PC-9 (cell line): ENCODE results near the gene GALK1.

ENCODE experiments used
- EZH2 ChIP-seq: fragments of 200-600 bp; sonication (generic); IDR thresholded peaks from 2 replicates; pipeline ENCODE4 v1.8.0; 2017; ENCODE audit warnings: antibody characterized with exemption, low read depth
- TF ChIP-seq, protein P1 (sequence below): fragments of 200-600 bp; sonication (generic); conservative IDR thresholded peaks from 2 replicates; pipeline ENCODE4 v1.6.1; 2017; ENCODE audit warnings: mixed run types, antibody characterized with exemption, mild to moderate bottlenecking, moderate library complexity

DNA sequence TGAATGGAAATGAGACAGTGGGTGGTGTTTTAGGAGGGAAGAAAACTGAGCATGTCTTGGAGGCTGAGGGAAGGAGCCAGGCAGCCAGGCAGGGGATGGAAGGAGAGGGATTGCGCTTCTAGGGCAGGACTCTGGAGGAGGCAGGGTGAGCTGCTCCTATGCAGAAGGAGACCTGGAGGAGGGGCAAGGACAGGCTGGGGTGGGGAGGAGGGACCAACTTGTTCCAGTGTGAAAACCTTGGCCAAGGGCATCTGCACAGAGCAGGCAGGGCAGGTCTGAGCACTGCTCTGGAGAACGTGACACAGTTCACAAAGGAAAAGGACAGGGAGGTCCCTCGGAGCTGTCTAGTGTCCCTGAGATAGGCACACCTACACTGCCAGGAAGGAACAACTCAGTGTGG is 5.5 kb downstream of the GALK1 start:
- TF ChIP-seq, protein P1, sequence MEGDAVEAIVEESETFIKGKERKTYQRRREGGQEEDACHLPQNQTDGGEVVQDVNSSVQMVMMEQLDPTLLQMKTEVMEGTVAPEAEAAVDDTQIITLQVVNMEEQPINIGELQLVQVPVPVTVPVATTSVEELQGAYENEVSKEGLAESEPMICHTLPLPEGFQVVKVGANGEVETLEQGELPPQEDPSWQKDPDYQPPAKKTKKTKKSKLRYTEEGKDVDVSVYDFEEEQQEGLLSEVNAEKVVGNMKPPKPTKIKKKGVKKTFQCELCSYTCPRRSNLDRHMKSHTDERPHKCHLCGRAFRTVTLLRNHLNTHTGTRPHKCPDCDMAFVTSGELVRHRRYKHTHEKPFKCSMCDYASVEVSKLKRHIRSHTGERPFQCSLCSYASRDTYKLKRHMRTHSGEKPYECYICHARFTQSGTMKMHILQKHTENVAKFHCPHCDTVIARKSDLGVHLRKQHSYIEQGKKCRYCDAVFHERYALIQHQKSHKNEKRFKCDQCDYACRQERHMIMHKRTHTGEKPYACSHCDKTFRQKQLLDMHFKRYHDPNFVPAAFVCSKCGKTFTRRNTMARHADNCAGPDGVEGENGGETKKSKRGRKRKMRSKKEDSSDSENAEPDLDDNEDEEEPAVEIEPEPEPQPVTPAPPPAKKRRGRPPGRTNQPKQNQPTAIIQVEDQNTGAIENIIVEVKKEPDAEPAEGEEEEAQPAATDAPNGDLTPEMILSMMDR, result no peak
- TF ChIP-seq EZH2, result no peak
